ENCODE data around the gene PIP5K1A. TPM values are rescaled to one million over a fixed set of nuclear protein-coding genes. Genes with fewer than 3 reads are reported as not detected.
"Not testable (repeated sequence)": the region's sequence is repeated elsewhere in the genome, so short reads cannot be mapped to it uniquely, and the experiment has no call there.

The PIP5K1A gene
- total RNA-seq, 3 donors from 2014 or later, result 98.5 to 110 (median 100) TPM

GRCh38 chr1:151175041-151175741 lies 23.2 kb upstream of the PIP5K1A start:
- peaks cover 54% of the 10 kb centered on the region for H3K36me3 Mint-ChIP-seq (ENCODE audit: insufficient read depth)
- H3K9me3 Mint-ChIP-seq, result no peaks in the 10 kb centered on the region
- peaks cover 3% of the 10 kb centered on the region for H3K4me1 Mint-ChIP-seq (ENCODE audit: low read depth)
- H3K4me3 Mint-ChIP-seq, result no peak overlapping the region
- DNase-seq, result no peak
- H3K27me3 Mint-ChIP-seq (ENCODE audit: low read depth), result no peaks in the 10 kb centered on the region
- no peak for ATAC-seq

- peaks cover 52% of the 10 kb centered on the region for H3K36me3 Mint-ChIP-seq (ENCODE audit: insufficient read depth)
- peak in 1 of 2 donors; percentile 58 for ATAC-seq
- no peak for DNase-seq
- no peaks in the 10 kb centered on the region for H3K27me3 Mint-ChIP-seq (ENCODE audit: low read depth)
- H3K4me1 Mint-ChIP-seq (ENCODE audit: low read depth), result peaks cover 3% of the 10 kb centered on the region
- H3K9me3 Mint-ChIP-seq, result no peaks in the 10 kb centered on the region
- H3K4me3 Mint-ChIP-seq, result no peak within 1 kb of the TSS
Measured at GRCh38 chr1:151175863-151176262, 22.5 kb upstream of the PIP5K1A start, which contains the start of gene TMOD4. Gene TMOD4 (minus strand): TSS chr1:151175981. CDS start chr1:151174875, 1,106 bp downstream.

GRCh38 chr1:151176514-151177045 lies 21.8 kb upstream of the PIP5K1A start:
- ATAC-seq (no peak), DNase-seq (no peak)
- Mint-ChIP-seq H3K4me3 (no peak overlapping the region), H3K36me3 (ENCODE audit: insufficient read depth) (peaks cover 51% of the 10 kb centered on the region), H3K4me1 (ENCODE audit: low read depth) (peaks cover 3% of the 10 kb centered on the region), H3K9me3 (no peaks in the 10 kb centered on the region), H3K27me3 (ENCODE audit: low read depth) (no peaks in the 10 kb centered on the region)

GRCh38 chr1:151184211-151184610 lies 14.1 kb upstream of the PIP5K1A start:
- DNase-seq, result no peak
- H3K4me3 Mint-ChIP-seq, result no peak overlapping the region
- no peak for ATAC-seq
- H3K36me3 Mint-ChIP-seq (ENCODE audit: insufficient read depth), result peaks cover 33% of the 10 kb centered on the region
- H3K4me1 Mint-ChIP-seq (ENCODE audit: low read depth), result peaks cover 14% of the 10 kb centered on the region
- H3K9me3 Mint-ChIP-seq, result no peaks in the 10 kb centered on the region
- H3K27me3 Mint-ChIP-seq (ENCODE audit: low read depth), result no peaks in the 10 kb centered on the region

GRCh38 chr1:151187205-151187604 lies 11.1 kb upstream of the PIP5K1A start:
- ATAC-seq, result no peak
- Mint-ChIP-seq H3K36me3 (ENCODE audit: insufficient read depth) (peaks cover 17% of the 10 kb centered on the region), H3K4me1 (ENCODE audit: low read depth) (peaks cover 23% of the 10 kb centered on the region), H3K4me3 (no peak overlapping the region), H3K9me3 (no peaks in the 10 kb centered on the region), H3K27me3 (ENCODE audit: low read depth) (no peaks in the 10 kb centered on the region)
- no peak for DNase-seq

GRCh38 chr1:151188667-151189066 lies 9.7 kb upstream of the PIP5K1A start:
- not testable (repeated sequence) for H3K36me3 Mint-ChIP-seq (ENCODE audit: insufficient read depth); ATAC-seq; H3K27me3 Mint-ChIP-seq (ENCODE audit: low read depth); DNase-seq; H3K9me3 Mint-ChIP-seq
- H3K4me1 Mint-ChIP-seq (ENCODE audit: low read depth), result peaks cover 23% of the 10 kb centered on the region
- H3K4me3 Mint-ChIP-seq, result peak overlapping the region; percentile 96

GRCh38 chr1:151189637-151190445 lies 8.5 kb upstream of the PIP5K1A start, which contains the start of gene VPS72:
Gene VPS72 (minus strand): TSS chr1:151190197. CDS start chr1:151190121, 76 bp downstream.
- Mint-ChIP-seq H3K4me1 (ENCODE audit: low read depth) (peaks cover 23% of the 10 kb centered on the region), H3K9me3 (no peaks in the 10 kb centered on the region), H3K4me3 (peak within 1 kb of the TSS; percentile 96), H3K27me3 (ENCODE audit: low read depth) (peaks cover 2% of the 10 kb centered on the region), H3K36me3 (ENCODE audit: insufficient read depth) (peaks cover 3% of the 10 kb centered on the region)
- DNase-seq (peak; percentile 76), ATAC-seq (peak; percentile 96 to 97)

GRCh38 chr1:151192047-151192446 lies 6.3 kb upstream of the PIP5K1A start:
- no peaks in the 10 kb centered on the region for H3K9me3 Mint-ChIP-seq

GRCh38 chr1:151193304-151193703 lies 5.0 kb upstream of the PIP5K1A start:
- H3K9me3 Mint-ChIP-seq, result no peaks in the 10 kb centered on the region
- no peaks in the 10 kb centered on the region for H3K36me3 Mint-ChIP-seq (ENCODE audit: insufficient read depth)
- DNase-seq (no peak), ATAC-seq (no peak)
- H3K4me3 Mint-ChIP-seq, result no peak overlapping the region
- H3K4me1 Mint-ChIP-seq (ENCODE audit: low read depth), result peaks cover 28% of the 10 kb centered on the region
- peaks cover 3% of the 10 kb centered on the region for H3K27me3 Mint-ChIP-seq (ENCODE audit: low read depth)

More at GRCh38 chr1:151192047-151192446, 6.3 kb upstream of the PIP5K1A start:
- Mint-ChIP-seq H3K36me3 (ENCODE audit: insufficient read depth) (no peaks in the 10 kb centered on the region), H3K4me3 (no peak overlapping the region), H3K4me1 (ENCODE audit: low read depth) (peaks cover 25% of the 10 kb centered on the region), H3K27me3 (ENCODE audit: low read depth) (peaks cover 3% of the 10 kb centered on the region)
- ATAC-seq (no peak), DNase-seq (no peak)

- DNase-seq (no peak), ATAC-seq (no peak)
- Mint-ChIP-seq H3K4me3 (no peak overlapping the region), H3K27me3 (ENCODE audit: low read depth) (peaks cover 3% of the 10 kb centered on the region), H3K36me3 (ENCODE audit: insufficient read depth) (no peaks in the 10 kb centered on the region), H3K9me3 (no peaks in the 10 kb centered on the region), H3K4me1 (ENCODE audit: low read depth) (peaks cover 23% of the 10 kb centered on the region)
Measured at GRCh38 chr1:151193856-151194255, 4.5 kb upstream of the PIP5K1A start.

- peak; percentile 13 for DNase-seq
- H3K4me1 Mint-ChIP-seq (ENCODE audit: low read depth), result peaks cover 30% of the 10 kb centered on the region
- not testable (repeated sequence) for H3K27me3 Mint-ChIP-seq (ENCODE audit: low read depth); H3K4me3 Mint-ChIP-seq; H3K9me3 Mint-ChIP-seq; H3K36me3 Mint-ChIP-seq (ENCODE audit: insufficient read depth); ATAC-seq
Measured at GRCh38 chr1:151194894-151195594, 3.3 kb upstream of the PIP5K1A start.

- Mint-ChIP-seq H3K4me1 (ENCODE audit: low read depth) (peaks cover 29% of the 10 kb centered on the region), H3K4me3 (peak overlapping the region; percentile 26), H3K9me3 (no peaks in the 10 kb centered on the region), H3K27me3 (ENCODE audit: low read depth) (peaks cover 3% of the 10 kb centered on the region), H3K36me3 (ENCODE audit: insufficient read depth) (no peaks in the 10 kb centered on the region)
- ATAC-seq, result no peak
- DNase-seq, result peak; percentile 41
Measured at GRCh38 chr1:151196292-151196800, 2.0 kb upstream of the PIP5K1A start.

- peaks cover 33% of the 10 kb centered on the region for H3K4me1 Mint-ChIP-seq (ENCODE audit: low read depth)
- ATAC-seq, result no peak
Measured at GRCh38 chr1:151197863-151198253, 494 bp upstream of the PIP5K1A start.

More at GRCh38 chr1:151197863-151198253, 494 bp upstream of the PIP5K1A start:
- peaks cover 3% of the 10 kb centered on the region for H3K27me3 Mint-ChIP-seq (ENCODE audit: low read depth)
- H3K9me3 Mint-ChIP-seq, result no peaks in the 10 kb centered on the region
- H3K36me3 Mint-ChIP-seq (ENCODE audit: insufficient read depth), result no peaks in the 10 kb centered on the region
- peak overlapping the region; percentile 99 for H3K4me3 Mint-ChIP-seq
- no peak for DNase-seq
